Measurements from ENCODE around the gene SLC39A6.
"Not testable (repeated sequence)": the region's sequence is repeated elsewhere in the genome, so short reads cannot be mapped to it uniquely, and the experiment has no call there.

SLC39A6 gene

DNA sequence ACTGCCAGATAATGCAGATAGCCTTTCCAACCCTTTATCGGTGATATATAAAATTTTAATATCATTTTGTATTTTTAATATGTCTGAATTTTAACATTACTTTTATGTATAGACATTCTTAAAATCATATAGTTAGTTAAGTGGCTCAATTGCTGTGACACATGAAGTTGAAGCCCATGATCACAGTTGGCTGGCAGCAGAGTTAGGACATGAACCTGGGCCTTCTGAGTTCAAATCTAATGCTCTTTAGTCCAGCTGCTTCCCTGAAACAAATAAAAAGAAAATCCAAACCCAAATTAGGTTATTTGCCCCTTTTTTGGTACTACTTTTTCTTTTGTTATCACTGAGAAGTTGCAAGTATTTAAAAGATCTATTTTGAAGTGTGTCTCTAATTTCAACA, 6.1 kb upstream of the SLC39A6 start:
- DNase-seq = no peak

DNA sequence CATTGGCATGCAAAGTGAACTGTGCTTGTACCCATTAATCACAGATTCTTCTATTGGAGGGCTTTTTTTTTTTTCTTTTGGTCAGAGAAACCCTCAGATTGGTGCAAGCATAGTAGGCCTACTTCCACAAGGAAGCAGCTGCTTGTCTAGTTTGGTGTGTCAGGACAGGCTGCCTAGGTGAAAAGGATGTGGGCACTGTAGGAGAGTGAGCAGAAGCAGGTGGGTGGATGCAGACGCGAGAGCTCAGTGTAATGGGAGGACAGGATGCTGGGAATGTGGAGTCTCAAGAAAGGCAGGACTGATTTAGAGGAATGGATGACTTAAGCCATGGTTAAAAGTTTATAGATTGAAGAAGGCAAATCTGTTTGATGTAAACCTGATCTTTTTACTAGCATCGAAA, 3.6 kb upstream of the SLC39A6 start:
- DNase-seq = no peak

DNA sequence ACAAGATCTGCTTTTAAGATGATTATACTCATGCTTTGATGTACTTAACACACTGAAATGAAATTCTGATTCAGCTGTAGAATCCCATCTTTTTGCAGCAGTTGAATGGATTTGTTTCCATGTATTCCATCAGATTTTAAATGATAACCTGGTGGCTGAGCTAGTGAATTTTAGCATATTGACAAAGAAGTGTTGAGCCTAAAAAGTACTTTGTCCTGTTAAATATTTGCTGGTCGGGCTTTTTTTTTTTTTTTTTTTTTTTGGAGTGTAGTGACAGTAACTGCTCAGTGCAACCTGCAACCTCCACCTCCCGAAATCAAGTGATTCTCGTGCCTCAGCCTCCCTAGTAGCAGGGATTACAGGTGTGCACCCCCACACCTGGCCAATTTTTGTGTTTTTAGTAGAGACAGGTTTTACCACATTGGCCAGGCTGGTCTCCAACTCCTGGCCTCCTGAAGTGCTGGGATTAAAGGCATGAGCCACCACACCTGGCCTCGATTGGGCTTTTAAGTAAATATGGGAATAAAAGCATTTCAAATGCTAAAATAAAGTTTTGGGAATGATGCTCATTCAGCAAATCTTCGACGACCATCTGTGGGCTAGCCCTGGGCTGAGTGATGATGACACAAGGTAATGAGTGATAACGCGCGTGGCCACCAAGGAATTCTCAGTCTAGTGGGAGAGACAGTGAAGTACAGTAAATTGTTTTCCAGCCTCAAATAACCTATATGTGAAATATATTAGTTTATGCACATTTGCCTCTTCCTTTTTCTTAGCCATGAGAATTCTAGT, 2.7 kb upstream of the SLC39A6 start:
- no peak for DNase-seq

DNA sequence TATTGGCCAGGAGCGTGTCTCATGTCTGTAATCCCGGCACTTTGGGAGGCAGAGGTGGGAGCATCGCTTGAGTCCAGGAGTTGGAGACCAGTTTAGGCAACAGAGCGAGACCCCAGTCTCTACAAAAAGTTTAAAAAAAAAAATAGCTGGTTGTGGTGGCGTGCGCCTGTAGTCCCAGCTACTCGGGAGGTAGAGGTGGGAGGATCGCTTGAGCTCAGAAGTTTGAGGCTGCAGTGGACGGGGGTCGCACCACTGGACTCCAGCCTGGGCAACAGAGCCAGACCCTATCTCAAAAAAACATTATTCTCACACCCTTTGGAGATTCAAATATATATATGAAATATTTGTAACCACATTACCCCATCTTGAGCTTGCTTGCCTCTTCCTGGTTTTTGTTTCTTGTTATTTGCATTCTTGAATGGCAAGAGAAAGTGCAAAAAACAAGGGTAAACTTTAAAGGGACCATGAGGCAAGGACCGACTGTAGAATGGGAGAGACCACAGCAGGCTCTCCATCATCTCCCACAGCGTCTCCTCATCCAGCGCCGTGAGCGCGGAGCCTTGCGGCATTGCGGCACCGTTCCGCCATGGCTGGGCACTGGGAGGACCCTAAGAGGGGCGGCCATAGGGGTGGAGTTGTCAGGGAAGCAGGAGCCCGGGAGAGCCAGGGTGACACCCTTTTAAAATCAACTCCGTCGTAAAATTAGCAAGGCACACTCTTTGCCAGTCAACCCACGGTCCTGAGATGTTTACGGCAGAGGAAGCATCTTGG, 1.9 kb upstream of the SLC39A6 start:
- DNase-seq = no peak

DNA sequence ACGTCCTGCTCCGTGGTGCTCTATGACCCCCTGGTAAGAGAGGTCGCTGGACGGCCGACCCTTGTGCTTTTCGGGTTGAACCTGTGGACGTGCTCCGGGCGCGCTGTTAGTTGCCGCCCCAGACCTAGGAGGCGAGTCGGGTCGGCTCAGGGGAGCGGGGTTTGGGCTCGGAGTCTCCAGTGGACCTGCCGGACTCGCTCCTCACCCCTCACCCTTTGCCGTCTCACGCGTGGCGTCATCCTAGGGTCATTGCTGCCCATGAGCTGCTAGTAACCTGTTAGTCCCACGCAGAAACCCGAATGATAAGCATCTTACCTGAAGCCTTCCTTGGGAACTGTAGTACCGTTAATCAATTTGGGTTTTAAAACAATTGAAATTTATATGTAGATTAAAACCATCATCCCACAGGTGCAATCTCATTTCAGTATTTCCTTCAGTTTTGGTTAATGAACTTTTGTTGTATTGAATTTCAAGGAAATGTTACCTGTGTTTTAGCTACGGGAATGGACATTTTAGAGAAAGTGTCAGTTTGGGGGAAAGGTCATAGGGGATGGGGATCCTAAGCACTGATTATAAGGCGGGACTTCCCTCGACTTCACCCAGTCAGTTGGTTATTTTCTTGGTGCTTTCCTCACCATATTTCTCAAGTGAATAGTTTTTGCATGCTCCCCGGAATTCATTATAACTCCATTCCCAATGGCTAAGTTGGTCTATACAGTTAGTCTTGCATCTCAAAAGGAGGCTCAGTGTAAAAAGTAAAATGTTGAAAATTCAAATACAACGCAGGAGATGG, 1.1 kb upstream of the SLC39A6 start:
- no peak for DNase-seq

DNA sequence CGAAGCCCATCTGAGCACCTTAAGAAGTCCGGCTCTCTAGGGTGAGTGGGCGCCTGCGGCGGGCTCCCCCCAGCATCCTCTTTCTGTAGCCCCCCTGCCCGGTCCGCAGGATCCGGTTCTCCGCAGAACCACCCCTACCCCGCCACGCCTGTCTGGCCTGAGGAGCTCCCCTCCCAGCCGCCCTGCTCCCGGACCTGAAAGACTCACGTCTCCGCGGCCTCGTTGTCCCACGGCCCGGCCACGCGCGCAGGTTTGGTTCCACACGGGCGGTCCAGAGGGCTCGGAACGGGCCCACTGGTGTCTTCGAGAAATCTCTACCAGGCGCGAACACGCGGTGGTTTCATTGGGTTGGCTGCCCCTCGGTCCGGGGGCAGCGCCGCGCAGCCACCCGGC, 237 bp downstream of the SLC39A6 start:
- no peak for DNase-seq

DNA sequence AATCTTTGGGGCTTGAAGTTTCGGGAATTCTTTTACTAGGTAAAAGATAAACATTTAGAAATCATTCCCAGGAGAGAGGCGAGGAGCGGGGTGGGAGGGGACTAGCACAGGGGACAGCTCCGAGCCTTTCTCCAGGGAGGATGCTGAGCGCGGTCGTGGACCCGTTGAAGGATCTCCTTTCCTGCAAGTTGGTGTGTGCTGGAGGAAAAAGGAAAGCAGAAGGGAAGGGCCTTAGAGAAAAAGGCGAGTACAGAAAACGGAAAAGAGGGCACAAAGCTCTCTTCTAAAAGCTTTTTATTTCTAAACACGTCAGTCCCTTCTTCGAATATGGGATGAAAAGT, 640 bp downstream of the SLC39A6 start:
- peak; percentile 13 for DNase-seq

DNA sequence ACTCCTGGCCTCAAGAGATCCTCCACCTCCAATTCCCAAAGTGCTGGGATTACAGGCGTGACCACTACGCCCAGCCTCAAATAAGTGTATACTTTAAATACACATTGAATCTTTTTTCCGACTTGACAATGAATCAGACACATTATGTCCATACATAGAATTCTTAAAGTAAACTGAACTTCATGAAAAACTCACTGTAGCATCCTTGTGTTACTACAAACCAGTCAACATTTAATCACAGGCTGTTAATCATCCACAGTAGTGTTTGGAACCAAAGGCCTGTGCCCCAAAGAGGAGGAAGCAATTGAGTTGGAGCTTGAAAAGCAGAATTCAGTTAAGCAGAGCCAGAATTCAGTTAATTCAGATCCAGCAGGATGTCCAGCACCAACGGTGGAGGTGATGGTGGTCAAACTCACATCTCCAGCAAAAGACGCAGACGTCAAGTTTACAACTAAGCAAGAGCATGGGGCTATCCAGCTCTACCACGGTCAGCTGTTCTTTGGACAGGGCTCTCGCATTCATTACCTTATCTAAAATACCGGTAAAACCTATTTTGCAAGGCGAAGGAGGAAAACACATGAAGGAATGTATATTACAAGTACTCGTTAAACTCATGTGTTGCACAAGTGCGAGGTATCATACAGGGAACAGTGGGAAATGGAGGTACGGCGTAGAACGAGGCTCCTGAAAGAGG, 1.2 kb downstream of the SLC39A6 start:
- no peak for DNase-seq

DNA sequence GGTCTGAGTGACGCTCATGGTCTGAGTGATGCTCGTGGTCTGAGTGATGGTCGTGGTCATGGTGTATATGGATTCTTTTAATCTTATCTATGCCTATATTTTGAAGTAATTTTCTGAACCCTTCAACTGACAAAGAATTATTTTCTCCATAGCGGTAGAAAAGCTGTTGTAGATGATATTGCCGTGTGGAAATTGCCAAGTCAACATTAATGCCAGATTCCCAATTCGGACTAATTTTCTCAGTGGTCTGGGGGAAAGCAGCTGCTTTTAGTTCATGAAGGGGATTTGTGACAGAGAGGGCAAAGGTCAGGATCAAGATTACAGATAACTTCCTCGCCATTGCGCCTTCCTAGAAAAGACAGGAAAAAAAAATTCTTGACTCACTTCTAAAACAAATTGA, 2.5 kb downstream of the SLC39A6 start:
- DNase-seq = no peak

DNA sequence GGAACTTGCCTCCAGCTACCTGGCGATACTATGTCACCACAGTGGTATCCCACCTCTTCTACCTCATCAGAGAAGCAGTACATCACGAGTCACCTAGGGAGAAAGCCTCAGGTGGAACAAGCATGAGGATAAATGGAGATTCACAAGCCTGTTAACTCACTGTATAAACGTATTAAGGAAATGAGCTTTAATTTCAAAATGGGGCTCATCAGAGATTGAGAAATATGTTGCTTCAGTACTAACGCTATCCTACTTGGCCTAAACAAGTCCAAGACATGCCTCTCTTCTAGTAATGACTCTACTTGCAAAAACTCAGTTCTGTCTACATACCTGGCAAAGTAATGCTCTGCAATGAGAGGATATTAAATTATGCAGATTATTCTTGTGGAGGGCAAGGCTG, 4.3 kb downstream of the SLC39A6 start:
- no peak for DNase-seq

DNA sequence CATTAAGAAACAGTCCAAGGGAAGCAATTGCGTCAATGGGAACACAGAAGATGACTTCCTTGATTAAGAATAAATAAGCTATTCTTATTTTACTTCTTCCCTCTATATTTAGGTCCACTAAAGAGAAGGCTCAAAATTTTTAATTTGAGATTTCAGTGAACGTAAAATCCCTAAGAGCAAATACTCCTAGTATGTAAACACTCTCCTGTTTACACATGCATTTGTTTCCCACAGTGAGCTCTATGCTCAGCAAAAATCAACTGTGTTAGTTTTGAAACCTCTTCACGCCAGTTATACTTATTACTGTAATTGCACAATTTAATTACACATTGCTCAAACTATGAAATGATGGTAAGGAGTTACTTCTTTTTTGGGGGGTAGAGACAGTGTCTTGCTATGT, 8.8 kb downstream of the SLC39A6 start:
- DNase-seq = no peak

DNA sequence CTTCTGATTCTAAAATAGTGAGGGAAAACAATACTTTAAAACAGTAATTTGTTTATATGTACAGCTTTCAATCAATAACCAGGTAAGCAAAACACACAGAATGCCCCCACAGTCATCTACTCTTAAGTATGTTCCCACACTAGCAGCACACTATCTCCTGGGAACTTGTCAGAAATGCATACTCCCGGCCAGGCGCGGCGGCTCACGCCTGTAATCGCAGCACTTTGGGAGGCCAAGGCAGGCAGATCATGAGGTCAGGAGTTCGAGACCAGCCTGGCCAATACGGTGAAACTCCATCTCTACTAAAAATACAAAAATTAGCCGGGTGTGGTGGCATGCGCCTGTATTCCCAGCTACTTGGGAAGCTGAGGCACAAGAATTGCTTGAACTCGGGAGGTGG, 12.4 kb downstream of the SLC39A6 start:
- not testable (repeated sequence) for DNase-seq

DNA sequence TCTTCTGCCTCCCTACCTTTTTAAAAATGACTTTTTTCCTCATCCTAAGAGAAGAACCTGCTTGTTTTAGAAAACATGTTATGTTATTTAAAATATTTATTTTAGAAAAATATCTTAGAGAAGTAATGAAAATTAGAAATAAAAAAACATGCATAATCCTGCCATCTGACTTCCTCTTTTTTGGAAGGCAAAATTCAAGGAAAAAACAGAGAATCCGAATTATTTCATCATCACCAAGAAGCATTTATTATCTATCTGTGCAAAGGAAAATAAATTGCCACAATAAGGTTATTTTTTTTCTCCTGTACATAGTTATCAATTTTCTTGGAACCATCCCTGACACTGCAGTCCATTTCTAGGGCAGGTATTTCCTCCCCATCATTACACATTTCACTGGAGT, 14.4 kb downstream of the SLC39A6 start:
- no peak for DNase-seq

DNA sequence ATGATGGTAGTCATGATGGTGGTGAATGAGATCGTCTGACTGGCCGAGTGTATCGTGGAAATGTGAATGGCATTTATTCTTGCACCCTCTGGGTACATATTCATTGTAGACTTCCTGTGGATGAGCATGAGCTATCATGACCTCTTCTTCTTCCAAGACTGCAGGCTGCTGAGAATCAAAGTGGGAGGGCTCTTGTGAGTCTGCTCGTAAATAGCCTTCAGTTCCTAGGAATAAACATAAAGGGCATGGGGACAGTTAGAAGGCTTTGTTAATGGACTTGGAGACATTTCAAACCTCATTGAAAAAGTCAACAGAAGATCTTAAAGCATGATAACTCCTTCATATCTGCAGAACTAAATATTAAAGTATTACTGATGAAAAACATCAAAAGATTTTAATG, 14.9 kb downstream of the SLC39A6 start:
- DNase-seq = no peak

DNA sequence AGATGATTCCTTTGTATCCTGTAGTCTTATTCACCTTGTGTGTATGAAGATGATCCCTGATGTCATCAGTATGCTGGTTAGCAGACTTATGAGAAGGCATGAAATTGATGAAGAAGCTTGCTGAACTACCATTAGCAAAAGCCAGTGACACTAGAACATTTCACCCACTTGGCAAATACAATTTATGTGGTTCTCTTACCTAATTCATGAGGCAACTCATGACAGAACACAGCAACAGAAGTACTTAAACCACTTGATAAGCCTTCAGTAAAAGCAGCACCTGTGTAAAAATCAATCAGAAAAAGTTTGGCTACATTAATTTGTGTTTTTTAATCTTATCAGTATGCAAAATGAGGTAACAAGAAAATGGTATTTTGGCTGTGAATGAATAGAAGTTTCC, 16.8 kb downstream of the SLC39A6 start:
- no peak for DNase-seq

DNA sequence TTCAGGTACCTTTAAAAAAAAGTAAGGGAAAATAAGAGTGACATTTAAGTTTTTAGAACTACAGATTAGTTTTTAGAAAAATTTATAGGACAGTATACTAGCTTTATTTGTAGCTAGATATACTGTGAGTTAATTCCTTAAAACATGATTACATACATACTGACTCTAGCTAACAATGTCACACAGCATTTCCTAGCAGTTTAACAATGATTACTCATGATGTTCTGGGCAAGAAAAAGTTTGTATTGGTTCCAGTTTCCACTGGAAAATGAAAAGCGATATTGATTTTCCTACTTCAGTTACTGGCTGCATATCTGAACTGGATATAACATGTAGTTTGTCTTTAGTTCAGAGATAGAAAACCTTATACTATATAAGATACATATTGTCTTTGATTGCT, 19.4 kb downstream of the SLC39A6 start:
- no peak for DNase-seq

DNA sequence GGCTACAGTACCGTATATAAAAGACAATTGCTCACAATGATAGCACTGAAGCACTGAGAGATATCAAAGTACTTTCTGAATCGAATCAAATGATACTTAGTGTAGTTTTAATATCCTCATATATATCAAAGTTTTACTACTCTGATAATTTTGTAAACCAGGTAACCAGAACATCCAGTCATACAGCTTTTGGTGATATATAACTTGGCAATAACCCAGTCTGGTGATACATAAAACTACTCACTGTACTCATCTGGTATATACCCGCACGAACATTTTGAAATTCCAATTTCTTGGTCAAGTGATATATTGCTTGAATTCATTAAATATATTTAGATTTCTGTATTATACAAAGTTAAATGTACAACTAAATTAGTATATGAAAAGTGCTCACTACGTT, 20.5 kb downstream of the SLC39A6 start:
- no peak for DNase-seq

DNA sequence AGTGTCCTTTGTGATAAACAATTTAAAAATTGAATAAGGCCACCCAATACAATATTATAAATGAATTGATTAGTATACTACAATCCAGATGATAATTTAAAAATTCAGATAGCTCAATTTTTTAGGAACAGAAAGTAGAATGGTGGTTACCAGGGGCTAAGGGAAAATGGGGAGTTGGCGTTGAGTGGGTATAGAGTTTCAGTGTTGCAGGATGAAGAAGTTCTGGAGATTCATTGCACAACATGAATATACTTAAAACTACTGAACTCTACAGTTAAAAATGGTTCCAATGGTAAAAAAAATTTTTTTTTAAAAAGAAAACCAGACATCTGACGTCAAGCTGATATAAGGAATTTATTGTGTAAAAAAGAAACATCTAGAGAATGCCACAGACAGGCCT, 20.9 kb downstream of the SLC39A6 start:
- DNase-seq = no peak

DNA sequence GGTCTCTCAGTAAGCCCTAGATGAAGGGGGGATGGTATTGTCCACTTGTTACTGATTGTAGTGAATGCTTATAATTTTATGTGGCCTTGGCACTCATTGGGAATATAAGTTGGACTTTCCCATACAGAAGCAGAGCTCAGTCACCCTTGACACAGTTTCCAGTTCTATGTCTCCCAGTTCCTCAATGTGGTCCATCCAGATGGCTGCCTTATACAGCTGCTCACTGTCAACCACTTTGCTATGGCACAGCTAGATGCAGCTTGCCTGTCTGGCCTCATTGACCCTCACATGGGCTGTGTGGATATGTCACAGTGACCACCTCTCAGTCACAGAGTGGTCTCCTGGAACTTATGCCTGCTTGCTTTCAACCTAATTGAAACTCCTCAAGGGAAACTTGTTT, 21.7 kb downstream of the SLC39A6 start:
- no peak for DNase-seq

DNA sequence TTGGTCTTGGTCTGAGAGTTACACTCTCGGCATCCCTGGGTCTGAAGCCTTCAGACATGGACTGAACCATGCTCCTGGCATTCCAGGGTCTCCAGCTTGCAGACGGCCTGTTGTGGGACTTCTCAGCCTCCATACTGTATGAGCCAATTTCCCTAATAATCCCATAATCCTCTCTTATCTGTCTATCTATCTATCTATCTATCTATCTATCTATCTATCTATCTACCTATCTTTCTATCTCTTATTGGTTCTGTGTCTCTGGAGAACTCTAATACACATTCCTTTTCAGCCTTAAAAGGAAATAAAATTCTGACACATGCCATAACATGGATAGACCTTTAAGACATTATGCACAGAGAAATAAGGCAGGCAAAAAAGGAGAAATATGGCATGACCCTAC, 24.4 kb downstream of the SLC39A6 start:
- DNase-seq = no peak

DNA sequence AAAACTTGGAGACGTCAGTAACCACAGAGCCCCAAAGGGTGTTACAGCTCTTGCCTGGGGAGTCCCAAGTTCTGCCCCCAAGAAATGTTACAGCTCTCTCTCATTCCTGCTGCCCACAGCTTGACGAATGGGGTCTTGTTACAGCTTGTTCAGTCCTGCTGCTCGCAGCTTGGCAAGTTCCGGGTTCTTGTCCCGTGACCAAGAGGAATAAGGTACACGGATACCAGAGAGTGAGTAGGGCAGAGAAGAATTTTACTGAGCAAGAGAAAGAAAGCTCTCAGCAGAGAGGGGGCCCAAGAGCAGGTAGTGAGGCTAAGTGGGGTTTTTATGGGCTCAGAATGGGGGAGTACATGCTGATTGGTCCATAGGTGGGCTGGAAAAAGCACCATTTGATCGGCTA, 27.2 kb downstream of the SLC39A6 start:
- DNase-seq = no peak

DNA sequence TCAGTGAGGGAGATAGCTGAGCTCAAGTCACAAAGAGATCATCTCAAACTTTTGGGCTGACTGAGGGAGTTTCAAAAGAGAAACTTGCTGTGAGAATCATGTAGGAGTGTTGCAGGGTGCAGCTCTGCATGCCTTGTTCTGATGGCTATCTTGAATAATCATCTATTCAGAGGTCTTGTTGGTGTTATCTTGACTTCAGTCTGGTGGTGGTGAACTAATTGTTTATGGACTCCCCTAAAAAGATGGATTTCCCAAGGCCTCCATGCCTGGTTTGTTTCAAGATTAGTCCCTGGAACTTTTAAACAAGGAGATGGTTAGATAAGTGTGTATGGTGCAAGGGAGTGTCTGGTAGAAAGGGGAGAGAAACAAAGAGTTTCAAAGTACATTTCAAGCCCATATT, 29.8 kb downstream of the SLC39A6 start:
- DNase-seq = no peak

DNA sequence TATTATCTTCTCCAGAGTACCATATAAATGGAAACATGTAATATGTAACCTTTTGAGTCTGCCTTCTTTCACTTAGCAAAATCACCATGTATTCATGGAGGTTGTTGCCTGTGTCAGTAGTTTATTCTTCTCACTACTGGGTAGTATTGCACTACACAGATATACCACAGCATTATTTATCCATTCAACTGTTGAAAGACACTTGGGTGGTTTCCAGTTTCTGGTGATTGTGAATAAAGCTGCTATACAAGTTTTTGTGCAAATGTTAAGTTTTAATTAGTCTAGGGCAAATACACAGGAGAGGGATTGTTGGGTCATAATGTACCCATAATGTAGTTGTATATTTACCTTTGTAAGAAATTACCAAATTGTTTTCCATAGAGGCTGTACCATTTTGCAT, 32.2 kb downstream of the SLC39A6 start:
- DNase-seq = no peak
